D721Med (cell line): Measurements from ENCODE around the gene FAM13A.

ENCODE experiments used
- DNase-seq: peaks from one replicate; pipeline ENCODE4 v3.0.0; 2011; ENCODE audit warnings: low spot score; ENCODE audit not compliant: insufficient read length
- FAIRE-seq: peaks from 2 replicates; lab custom pipeline; 2011; peaks lifted over from hg19 to GRCh38; lab: Jason Lieb, UNC
- TF ChIP-seq, protein P1 (sequence below): IDR thresholded peaks from 2 replicates; pipeline ENCODE4 v1.5.1; 2012; ENCODE audit warnings: mild to moderate bottlenecking, control low read depth; ENCODE audit not compliant: insufficient read depth; ENCODE audit errors: missing control alignments

FAM13A gene

DNA sequence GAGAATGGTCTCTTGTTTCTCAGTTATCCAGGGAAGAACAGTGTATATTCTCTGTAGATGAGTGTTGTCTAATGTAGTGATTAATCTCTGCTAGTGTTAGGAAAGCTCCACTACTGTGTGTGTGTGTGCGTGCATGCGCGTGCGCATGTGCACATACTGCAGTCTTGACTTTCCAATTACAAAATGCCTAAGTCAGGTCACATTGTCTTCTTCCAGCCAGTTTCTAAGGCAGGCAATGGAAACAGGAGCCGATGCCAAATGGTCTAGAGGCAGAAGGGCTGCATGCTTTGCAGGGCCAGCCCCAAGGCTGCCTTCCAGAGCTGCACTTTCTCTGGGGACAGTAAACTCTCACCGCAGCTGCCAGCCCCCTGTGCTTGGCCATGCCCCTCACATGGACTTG is 328.8 kb downstream of the FAM13A start:
- TF ChIP-seq, protein P1, sequence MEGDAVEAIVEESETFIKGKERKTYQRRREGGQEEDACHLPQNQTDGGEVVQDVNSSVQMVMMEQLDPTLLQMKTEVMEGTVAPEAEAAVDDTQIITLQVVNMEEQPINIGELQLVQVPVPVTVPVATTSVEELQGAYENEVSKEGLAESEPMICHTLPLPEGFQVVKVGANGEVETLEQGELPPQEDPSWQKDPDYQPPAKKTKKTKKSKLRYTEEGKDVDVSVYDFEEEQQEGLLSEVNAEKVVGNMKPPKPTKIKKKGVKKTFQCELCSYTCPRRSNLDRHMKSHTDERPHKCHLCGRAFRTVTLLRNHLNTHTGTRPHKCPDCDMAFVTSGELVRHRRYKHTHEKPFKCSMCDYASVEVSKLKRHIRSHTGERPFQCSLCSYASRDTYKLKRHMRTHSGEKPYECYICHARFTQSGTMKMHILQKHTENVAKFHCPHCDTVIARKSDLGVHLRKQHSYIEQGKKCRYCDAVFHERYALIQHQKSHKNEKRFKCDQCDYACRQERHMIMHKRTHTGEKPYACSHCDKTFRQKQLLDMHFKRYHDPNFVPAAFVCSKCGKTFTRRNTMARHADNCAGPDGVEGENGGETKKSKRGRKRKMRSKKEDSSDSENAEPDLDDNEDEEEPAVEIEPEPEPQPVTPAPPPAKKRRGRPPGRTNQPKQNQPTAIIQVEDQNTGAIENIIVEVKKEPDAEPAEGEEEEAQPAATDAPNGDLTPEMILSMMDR, result no peak
- FAIRE-seq (no peak), DNase-seq (no peak)

GRCh38 chr4:88725986-88726385 is 331.0 kb downstream of the FAM13A start:
- FAIRE-seq (no peak), DNase-seq (no peak)
- TF ChIP-seq, protein P1, result no peak

GRCh38 chr4:88725143-88725542 is 331.8 kb downstream of the FAM13A start:
- DNase-seq (no peak), FAIRE-seq (no peak)
- TF ChIP-seq, protein P1, result no peak

DNA sequence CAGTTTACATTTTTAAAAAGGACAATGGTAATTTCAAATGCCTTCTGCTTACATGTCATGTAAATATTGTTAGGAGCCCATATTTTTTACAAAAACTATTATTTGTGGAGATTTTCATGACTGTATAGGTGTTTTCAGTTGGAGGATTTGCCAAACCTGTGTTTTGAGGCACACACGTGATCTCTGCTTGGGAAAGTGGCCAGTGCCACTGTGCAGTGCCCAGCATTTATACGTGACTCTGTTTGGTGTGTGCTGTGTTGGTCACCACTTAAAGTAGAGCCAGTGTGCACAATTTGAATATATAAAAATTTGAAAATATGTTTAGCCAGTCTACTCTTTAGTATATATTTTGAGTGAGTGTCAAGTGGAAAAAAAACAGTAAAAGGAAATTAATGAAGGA is 332.6 kb downstream of the FAM13A start:
- FAIRE-seq, result no peak

DNA sequence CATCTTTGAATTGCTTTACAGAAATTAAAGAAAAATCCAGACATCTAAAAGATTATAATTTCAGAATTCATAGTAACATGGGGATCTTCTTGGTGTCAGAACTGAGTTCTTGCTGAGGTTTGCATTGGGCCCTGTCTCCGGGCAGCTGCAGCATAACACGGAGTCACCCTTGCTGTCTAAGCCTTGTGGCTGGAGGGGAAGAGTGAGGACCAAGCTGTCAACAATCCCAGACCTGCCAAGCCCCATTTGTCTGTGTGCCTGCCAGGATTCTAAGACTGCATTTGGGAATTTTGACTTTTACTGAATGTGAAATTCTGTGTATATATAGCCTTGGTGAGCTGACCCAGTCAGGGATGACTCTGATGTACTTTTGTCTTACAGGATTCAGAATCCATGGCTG is 334.2 kb downstream of the FAM13A start:
- DNase-seq, result no peak
- TF ChIP-seq, protein P1, result no peak
- no peak for FAIRE-seq

More for the DNA sequence above, 332.6 kb downstream of the FAM13A start:
- no peak for DNase-seq
- TF ChIP-seq, protein P1, result no peak

GRCh38 chr4:88722276-88722780 is 334.7 kb downstream of the FAM13A start:
- DNase-seq (no peak), FAIRE-seq (no peak)
- TF ChIP-seq, protein P1, result no peak
